ENCODE measurements around the gene INTS15.
"Not testable (repeated sequence)": the region's sequence is repeated elsewhere in the genome, so short reads cannot be mapped to it uniquely, and the experiment has no call there.

Gene INTS15

DNA sequence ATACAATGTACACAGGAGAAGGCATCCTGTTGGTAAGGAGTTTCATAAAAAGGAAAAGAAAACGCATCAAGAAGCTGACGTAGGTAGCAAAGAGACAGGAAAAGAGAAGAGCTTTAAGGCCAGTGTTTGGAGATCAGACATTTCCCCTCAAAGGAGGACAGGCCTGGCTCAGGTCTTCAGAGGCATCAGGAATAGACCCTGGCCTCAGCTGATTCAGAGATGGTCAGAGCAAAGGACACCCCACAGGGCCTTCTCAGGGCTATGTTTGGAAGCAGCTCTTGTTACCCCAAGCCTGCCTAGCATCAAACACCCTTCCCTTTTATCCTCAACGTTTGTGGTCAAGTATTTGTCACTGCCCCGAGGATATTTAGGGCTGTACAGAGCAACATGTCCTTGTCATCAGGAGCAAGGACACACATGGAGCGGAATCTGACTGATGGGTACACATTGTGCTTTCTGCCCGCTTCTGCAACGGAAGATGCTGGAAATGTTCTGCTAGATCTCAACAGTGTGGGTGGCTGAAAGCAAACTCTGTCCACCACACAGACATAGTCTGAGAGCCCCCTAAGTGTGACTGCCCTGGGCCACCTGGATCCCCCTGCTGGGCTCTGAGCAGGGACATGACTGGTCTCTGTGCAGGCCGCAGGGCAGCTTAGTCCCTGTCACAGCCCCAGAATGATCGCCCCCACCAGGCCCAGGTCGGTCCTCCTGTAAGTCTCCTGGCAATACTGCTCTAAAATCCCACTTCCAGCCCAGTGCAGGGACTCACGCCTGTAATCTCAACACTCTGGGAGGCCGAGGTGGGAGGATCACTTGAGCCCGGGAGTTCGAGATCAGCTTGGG, 13.6 kb upstream of the INTS15 start:
- no peak for DNase-seq (ENCODE audit: insufficient read length, low spot score)
- FAIRE-seq, result no peak
- TF ChIP-seq POLR2AphosphoS5 (IDR thresholded peaks at IDR 0.05; ENCODE audit: low read depth, low read length) (no peak), POLR2A (IDR thresholded peaks at IDR 0.05; ENCODE audit: low read depth, low read length) (no peak), SPI1 (IDR thresholded peaks at IDR 0.05; ENCODE audit: low read depth, low read length) (no peak), PAX5 (IDR thresholded peaks at IDR 0.05; ENCODE audit: insufficient read depth, low read length, severe bottlenecking) (no peak), POU2F2 (IDR thresholded peaks at IDR 0.05; ENCODE audit: low read depth, low read length) (no peak), TAF1 (IDR thresholded peaks at IDR 0.05; ENCODE audit: low read depth, low read length) (no peak)

DNA sequence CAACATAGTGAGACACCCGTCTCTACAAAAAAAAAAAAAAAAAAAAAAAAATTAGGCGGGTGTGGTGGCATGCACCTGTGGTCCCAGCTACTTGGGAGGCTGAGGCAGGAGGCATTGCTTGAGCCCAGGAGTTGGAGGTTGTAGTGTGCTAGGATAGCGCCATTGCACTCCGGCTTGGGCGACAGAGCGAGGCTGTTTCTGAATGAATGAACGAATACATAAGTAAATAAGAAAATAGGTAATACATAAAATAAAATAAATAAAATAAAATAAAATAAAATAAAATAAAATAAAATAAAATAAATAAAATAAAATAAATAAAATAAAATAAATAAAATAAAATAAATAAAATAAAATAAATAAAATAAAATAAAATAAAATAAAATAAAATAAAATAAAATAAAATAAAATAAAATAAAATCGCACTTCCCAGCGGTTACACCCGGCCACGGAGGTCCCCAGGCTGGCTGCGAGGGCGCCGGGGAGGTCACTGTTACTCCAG, 12.9 kb upstream of the INTS15 start:
- not testable (repeated sequence) for DNase-seq (ENCODE audit: insufficient read length, low spot score); FAIRE-seq

DNA sequence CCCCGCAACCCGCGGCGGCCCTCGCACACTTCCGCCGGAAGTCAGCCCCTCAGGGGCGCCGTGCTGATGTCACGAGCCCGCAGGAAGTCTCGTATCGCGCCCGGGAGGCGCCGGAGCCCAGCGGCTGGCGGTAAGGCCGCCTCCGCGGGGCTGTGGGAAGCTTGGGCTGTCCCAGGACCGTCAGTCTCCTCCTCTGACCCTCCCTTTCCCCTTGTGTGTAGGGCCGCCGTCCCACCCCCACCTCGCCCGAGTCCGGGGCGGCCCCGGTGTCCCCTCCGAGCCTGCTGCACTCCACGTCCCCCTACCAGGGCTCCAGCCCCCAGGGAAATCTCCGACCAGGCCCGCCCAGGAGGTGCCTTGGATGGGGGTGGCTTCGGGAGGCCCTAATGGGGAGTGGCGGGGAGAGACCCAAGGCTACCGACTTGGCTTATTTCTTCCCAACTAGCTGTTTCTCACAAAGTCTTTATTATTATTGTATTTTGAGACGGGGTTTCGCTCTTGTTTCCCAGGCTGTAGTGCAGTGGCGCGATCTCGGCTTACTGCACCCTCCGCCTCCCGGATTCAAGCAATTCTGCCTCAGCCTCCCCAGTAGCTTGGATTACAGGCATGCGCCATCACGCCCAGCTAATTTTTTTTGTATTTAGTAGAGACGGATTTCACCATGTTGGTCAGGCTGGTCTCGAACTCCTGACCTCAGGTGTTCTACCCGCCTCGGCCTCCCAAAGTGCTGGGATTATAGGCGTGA, 12.3 kb upstream of the INTS15 start, which contains the start of gene ZDHHC4:
Gene ZDHHC4, plus strand, starts transcription at position 86 of the 745 bp plus-strand sequence. CDS start 3,108 bp downstream, outside the sequence.
- DNase-seq (ENCODE audit: insufficient read length, low spot score) (peak; percentile 98), FAIRE-seq (peak; percentile 96)
- TF ChIP-seq PAX5 (IDR thresholded peaks at IDR 0.05; ENCODE audit: insufficient read depth, low read length, severe bottlenecking), result no peak
- TF ChIP-seq POU2F2 (IDR thresholded peaks at IDR 0.05; ENCODE audit: low read depth, low read length), result peak; percentile 62
- TF ChIP-seq SPI1 (IDR thresholded peaks at IDR 0.05; ENCODE audit: low read depth, low read length), result peak; percentile 25; the same call in 1 of the 2 replicates
- peak; percentile 70 for TF ChIP-seq TAF1 (IDR thresholded peaks at IDR 0.05; ENCODE audit: low read depth, low read length)
- TF ChIP-seq POLR2A (IDR thresholded peaks at IDR 0.05; ENCODE audit: low read depth, low read length), result peak; percentile 94
- peak; percentile 85 for TF ChIP-seq POLR2AphosphoS5 (IDR thresholded peaks at IDR 0.05; ENCODE audit: low read depth, low read length)

DNA sequence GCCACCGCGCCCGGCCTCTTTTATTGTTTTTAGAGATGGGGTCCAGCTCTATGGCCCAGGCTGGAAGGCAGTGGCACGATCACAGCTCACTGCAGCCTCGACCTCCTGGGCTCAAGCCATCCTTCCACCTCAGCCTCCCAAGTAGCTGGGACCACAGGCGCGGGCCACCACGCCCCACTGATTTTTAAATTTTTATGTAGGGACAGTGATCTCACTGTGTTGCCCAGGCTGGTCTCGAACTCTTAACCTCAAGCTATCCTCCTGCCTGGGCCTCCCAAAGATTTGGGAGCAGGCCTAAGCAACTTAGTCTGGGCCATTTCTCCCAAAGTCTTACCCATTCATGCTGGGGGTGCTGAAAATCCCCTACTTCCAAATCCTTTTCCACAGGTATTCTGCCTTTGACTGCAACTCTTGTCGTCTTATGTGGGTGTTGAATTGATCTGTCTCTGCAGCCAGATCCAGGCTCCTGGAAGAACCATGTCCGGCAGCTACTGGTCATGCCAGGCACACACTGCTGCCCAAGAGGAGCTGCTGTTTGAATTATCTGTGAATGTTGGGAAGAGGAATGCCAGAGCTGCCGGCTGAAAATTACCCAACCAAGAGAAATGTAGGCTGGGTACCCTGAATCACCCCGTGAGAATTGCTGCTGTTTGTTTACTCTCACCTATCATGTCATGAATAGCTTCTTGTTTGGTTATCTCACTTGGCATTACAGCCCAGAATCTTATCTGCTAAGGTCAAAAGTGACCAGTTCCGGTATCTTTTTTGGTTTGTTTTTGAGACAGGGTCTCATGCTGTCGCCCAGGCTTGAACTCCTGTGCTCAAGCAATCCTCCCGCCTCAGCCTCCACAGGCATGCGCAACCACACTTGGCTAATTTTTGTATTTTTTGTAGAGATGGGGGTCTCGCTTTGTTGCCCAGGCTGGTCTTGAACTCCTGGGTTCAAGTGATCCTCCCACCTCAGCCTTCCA, 11.4 kb upstream of the INTS15 start:
- TF ChIP-seq SPI1 (IDR thresholded peaks at IDR 0.05; ENCODE audit: low read depth, low read length) (no peak), PAX5 (IDR thresholded peaks at IDR 0.05; ENCODE audit: insufficient read depth, low read length, severe bottlenecking) (no peak), POU2F2 (IDR thresholded peaks at IDR 0.05; ENCODE audit: low read depth, low read length) (no peak), POLR2AphosphoS5 (IDR thresholded peaks at IDR 0.05; ENCODE audit: low read depth, low read length) (no peak), POLR2A (IDR thresholded peaks at IDR 0.05; ENCODE audit: low read depth, low read length) (no peak), TAF1 (IDR thresholded peaks at IDR 0.05; ENCODE audit: low read depth, low read length) (no peak)
- no peak for DNase-seq (ENCODE audit: insufficient read length, low spot score)
- no peak for FAIRE-seq

DNA sequence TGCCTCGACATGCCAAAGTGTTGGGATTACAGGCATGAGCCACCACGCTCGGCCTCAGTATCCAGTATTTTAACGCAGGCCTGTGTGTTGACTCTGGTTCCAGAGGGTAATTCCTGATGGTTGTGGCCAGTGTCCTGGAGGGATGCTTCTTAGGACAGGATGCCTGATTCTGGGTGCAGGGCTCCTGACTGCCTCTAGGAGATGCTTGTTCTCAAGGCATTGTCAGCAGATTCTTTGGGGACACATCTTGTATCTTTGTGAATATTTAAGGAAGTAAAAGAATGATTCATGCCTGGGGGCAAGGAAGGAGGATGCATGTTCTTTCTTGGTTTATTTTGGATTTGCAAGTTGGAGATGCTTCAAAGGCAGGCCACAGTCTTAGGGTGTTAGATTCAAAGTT, 10.4 kb upstream of the INTS15 start:
- no peak for TF ChIP-seq POU2F2 (IDR thresholded peaks at IDR 0.05; ENCODE audit: low read depth, low read length)
- TF ChIP-seq TAF1 (IDR thresholded peaks at IDR 0.05; ENCODE audit: low read depth, low read length), result no peak
- TF ChIP-seq SPI1 (IDR thresholded peaks at IDR 0.05; ENCODE audit: low read depth, low read length), result no peak
- no peak for TF ChIP-seq POLR2AphosphoS5 (IDR thresholded peaks at IDR 0.05; ENCODE audit: low read depth, low read length)
- TF ChIP-seq PAX5 (IDR thresholded peaks at IDR 0.05; ENCODE audit: insufficient read depth, low read length, severe bottlenecking), result no peak
- TF ChIP-seq POLR2A (IDR thresholded peaks at IDR 0.05; ENCODE audit: low read depth, low read length), result no peak
- FAIRE-seq (no peak), DNase-seq (ENCODE audit: insufficient read length, low spot score) (no peak)

DNA sequence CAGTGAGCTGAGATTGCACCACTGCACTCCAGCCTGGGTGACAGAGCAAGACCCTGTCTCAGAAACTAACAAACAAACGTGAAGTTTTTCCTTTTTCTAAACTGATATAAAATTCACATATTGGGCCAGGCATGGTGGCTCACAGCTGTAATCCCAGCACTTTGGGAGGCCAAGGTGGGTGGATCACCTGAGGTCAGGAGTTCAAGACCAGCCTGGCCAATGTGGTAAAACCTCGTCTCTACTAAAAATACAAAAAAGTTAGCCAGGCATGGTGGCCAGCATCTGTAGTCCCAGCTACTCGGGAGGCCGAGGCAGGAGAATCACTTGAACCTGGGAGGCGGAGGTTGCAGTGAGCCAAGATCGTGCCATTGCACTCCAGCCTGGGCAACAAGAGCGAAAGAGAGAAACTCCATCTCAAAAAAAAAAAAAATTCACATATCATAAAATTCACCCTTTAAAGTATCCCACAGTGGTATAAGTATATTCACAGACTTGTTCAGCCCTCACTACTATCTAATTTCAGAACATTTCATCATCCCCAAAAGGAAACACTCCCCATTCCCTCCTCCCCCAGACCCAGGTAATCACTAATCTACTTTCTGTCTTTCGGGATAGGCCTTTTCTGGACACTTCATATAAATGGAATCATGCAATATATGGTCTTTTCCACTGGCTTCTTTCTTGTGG, 3.9 kb upstream of the INTS15 start:
- FAIRE-seq; DNase-seq (ENCODE audit: insufficient read length, low spot score): not testable (repeated sequence)

DNA sequence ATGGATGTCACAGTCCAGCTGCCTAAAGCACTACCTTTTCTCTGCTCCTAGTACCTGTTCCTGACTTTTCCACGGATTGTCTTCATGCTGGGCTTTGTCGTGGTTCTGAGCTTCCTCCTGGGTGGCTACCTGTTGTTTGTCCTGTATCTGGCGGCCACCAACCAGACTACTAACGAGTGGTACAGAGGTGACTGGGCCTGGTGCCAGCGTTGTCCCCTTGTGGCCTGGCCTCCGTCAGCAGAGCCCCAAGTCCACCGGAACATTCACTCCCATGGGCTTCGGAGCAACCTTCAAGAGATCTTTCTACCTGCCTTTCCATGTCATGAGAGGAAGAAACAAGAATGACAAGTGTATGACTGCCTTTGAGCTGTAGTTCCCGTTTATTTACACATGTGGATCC, 1.3 kb upstream of the INTS15 start:
- TF ChIP-seq POLR2AphosphoS5 (IDR thresholded peaks at IDR 0.05; ENCODE audit: low read depth, low read length) (no peak), SPI1 (IDR thresholded peaks at IDR 0.05; ENCODE audit: low read depth, low read length) (no peak), POU2F2 (IDR thresholded peaks at IDR 0.05; ENCODE audit: low read depth, low read length) (no peak), POLR2A (IDR thresholded peaks at IDR 0.05; ENCODE audit: low read depth, low read length) (no peak), TAF1 (IDR thresholded peaks at IDR 0.05; ENCODE audit: low read depth, low read length) (no peak)
- DNase-seq (ENCODE audit: insufficient read length, low spot score), result no peak
- no peak for FAIRE-seq

DNA sequence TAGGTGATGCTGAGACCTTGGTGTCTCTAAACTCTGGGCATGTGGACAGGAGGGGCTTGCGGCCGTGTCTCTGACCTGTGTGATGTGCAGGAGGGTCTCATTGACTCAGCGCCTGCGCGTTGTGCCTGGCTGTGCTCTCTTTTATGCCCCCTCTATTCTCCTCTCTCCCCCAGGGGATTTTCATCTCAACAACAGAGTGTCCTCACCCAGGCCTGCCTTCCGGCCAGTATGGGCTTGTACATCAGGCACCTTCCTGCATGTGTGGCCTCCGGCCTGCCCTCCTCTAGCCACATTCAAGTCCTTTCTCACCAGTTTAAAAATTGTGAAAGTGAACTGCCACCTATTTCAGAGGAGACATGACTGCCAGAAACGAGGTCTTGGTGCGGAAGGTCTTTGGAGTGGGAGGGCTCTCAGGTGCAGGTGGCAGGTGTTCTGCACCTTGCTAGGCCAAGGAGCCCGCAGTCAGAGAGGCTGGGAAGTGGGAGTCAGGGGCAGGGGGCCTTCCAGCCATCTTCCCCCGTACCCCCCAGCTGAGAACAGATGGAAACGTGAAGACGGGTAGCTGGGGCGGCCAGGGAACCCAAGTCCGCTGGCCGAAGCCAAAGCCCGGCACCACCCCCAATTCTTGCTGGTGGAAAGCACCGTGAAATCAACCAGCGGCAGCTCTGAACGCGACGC, 531 bp upstream of the INTS15 start:
- FAIRE-seq, result no peak
- TF ChIP-seq POU2F2 (IDR thresholded peaks at IDR 0.05; ENCODE audit: low read depth, low read length) (no peak), POLR2A (IDR thresholded peaks at IDR 0.05; ENCODE audit: low read depth, low read length) (no peak), PAX5 (IDR thresholded peaks at IDR 0.05; ENCODE audit: insufficient read depth, low read length, severe bottlenecking) (no peak), POLR2AphosphoS5 (IDR thresholded peaks at IDR 0.05; ENCODE audit: low read depth, low read length) (no peak), SPI1 (IDR thresholded peaks at IDR 0.05; ENCODE audit: low read depth, low read length) (no peak), TAF1 (IDR thresholded peaks at IDR 0.05; ENCODE audit: low read depth, low read length) (no peak)
- no peak for DNase-seq (ENCODE audit: insufficient read length, low spot score)
